Astrocyte of the spinal cord (primary cell): ENCODE results near the gene PHLPP1.
A peak's percentile ranks its signal among the peaks of the same experiment; 100 is the strongest.

Source experiments
- DNase-seq: peaks from one replicate; pipeline ENCODE4 v3.0.0; 2011; ENCODE audit warnings: low read depth, low spot score
- H3K4me3 ChIP-seq: 2 replicates; pipeline ENCODE4 v1.5.1; 2011; ENCODE audit warnings: low read depth, mild to moderate bottlenecking, low read length, moderate library complexity
- in situ Hi-C: cut with HindIII; loops from 2 replicates; pipeline ENCODE4 v1.10.0; 2017; ENCODE audit warnings: low sequenced_read_pairs
- TF ChIP-seq, protein P1 (sequence below): IDR thresholded peaks from 2 replicates; pipeline ENCODE4 v1.5.1; 2012; ENCODE audit warnings: low read depth, mild to moderate bottlenecking, low read length, inconsistent platforms

Gene PHLPP1

DNA sequence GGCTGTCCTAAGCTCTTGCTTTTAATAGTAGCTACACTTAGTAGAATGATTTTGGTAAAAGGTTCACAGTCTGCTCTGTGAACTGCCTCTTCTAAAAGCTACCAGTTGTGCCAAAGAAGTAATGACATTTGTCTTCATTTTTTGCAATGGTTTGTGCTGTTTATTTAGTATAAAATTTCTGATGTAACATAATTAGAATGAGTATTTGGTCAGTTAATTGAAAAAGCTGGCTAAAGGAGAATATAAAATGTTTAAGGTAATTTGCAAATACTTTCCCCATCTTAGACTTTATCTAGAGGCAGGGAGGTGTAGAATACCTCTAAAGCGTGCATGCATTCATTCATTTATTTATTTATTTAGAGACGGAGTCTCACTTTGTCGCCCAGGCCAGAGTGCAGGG, 71.3 kb downstream of the PHLPP1 start:
- in situ Hi-C loops = no loop called here
- DNase-seq = no peak
- TF ChIP-seq, protein P1, sequence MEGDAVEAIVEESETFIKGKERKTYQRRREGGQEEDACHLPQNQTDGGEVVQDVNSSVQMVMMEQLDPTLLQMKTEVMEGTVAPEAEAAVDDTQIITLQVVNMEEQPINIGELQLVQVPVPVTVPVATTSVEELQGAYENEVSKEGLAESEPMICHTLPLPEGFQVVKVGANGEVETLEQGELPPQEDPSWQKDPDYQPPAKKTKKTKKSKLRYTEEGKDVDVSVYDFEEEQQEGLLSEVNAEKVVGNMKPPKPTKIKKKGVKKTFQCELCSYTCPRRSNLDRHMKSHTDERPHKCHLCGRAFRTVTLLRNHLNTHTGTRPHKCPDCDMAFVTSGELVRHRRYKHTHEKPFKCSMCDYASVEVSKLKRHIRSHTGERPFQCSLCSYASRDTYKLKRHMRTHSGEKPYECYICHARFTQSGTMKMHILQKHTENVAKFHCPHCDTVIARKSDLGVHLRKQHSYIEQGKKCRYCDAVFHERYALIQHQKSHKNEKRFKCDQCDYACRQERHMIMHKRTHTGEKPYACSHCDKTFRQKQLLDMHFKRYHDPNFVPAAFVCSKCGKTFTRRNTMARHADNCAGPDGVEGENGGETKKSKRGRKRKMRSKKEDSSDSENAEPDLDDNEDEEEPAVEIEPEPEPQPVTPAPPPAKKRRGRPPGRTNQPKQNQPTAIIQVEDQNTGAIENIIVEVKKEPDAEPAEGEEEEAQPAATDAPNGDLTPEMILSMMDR = no peak
- no peak overlapping the region for H3K4me3 ChIP-seq

DNA sequence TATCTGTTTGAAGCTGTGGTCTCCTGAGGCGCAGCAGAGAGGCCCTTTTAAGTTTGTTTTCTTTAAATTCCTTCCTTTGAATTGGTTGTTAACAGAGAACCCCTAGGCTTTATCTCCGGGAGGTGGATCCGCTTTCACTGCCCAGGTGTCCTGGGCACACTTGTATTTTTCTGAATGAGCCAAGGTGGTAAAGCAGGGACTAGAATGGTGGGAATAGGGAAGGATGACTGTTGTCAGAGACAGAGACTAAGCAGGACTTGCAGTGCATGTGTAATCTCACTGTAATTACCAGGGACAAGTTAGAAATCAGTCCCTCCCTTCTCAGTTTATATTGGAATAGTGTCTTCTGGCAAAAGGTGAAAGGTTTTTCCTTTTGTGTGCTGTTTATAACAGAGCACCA, 72.8 kb downstream of the PHLPP1 start:
- no peak for DNase-seq
- in situ Hi-C loops = no loop called here

DNA sequence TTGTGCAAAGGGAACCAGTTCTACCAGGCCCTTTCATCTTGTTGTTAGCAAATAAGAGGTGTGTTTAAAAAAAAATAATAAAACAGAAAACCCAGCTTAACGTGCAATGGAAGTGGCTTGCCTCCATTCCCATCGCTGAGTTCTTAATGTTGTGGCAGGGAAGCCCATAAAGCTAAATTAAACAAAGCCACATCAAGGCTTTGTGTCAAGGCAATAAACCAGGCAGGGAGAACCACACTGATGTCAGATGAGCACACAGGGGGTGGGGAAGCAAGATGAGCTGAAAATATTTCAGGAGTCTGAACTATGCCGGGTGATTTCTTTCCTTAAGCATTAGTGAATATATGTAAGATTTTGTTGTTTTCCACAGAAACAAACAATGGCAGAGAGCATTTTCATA, 73.5 kb downstream of the PHLPP1 start:
- TF ChIP-seq, protein P1 = no peak
- in situ Hi-C loops = no loop called here
- DNase-seq = peak; percentile 71
- no peak overlapping the region for H3K4me3 ChIP-seq

More for the DNA sequence above, 72.8 kb downstream of the PHLPP1 start:
- H3K4me3 ChIP-seq = no peak overlapping the region
- TF ChIP-seq, protein P1 = no peak

DNA sequence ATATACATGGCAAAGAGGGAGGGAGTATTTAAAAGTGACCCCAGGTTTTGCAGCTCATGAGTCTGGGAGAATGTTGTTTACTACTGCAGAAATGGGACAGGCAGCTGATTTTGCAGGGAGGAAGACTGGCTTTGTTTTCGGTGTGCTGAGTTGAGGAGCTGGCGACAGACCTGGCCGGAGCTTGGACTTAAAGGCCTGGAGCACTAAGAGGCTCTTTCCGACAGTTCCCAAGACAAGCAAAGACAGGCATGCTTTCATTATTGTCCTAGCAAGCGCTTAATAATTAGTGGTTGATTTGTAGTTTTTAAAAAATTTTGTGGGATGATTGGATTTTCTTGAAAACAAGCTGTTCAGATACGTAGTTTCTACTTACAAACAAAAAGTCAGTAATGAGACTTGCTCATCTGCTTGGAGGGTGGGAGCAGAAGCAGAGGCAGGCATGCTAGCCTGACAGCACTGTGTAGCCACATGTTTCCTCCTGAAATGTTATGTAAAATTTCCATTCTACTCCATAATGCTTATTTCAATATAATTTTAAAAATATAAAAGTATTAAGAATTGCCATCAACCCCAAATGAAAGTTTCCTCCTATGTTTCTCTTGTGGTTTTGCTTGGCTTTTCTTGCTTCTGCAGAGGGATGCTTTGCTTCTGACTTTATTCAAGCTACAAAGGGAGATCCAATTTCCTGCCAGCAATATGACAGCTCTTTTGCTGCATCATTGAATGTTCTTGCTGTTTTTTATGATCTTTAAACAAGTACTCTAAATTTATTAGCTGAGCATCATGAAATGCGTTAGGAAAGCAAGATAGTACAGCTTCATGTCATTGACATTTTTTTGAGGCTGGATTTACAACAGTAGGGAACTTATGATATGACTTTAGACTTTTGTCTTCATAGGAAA, 75.8 kb downstream of the PHLPP1 start:
- peak; percentile 68 for DNase-seq
- TF ChIP-seq, protein P1 = no peak
- H3K4me3 ChIP-seq = no peak overlapping the region
- in situ Hi-C loops = no loop called here

DNA sequence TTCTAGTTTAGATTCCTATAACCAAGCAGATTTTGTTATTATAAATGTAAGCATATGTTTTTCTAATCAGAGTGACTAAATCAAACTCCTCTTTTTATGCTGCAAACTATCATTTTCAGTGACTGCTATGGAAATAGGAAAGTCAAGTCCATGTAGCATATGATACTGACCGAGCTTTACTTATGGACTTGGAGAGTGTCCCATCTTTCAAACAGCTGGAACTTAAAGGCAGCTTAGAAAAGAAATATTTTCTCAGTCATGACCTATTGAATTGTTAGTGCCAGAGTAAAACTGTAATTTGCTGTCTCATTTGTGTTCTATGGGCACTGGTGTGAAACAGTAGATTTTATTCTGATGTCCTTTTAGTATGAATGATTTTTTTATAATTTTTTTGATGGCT, 76.7 kb downstream of the PHLPP1 start:
- in situ Hi-C loops = no loop called here

DNA sequence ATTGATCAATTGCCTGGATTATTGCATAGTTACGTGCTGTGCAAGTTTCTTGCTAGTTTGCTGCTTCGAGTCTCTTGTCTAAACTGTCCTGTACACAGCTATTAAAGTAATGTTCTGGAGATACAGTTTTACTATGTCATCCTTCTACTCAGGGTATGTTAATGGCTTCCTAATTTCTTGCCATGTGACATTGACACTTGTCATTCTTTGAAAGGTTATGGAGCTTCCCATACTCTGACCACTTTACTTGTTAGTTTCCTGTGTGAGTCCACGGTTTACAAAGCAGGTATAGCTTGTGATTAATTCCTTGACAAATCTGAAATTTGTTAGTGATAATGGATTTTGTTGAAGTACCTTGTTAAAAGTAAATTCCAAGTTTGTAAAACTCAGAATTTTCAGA, 80.5 kb downstream of the PHLPP1 start:
- no peak for DNase-seq
- TF ChIP-seq, protein P1 = no peak
- no peak overlapping the region for H3K4me3 ChIP-seq
- in situ Hi-C loops = no loop called here

More for the DNA sequence above, 76.7 kb downstream of the PHLPP1 start:
- TF ChIP-seq, protein P1 = no peak
- no peak for DNase-seq
- no peak overlapping the region for H3K4me3 ChIP-seq
